ENCODE data around the gene RSRP1.
"Not testable (repeated sequence)": the region's sequence is repeated elsewhere in the genome, so short reads cannot be mapped to it uniquely, and the experiment has no call there.

Gene RSRP1

GRCh38 chr1:25256578-25256965 lies 9.3 kb upstream of the RSRP1 start:
- peak; percentile 23 for DNase-seq (ENCODE audit: low read depth)

GRCh38 chr1:25255706-25256577 lies 8.7 kb upstream of the RSRP1 start:
- no peak for DNase-seq (ENCODE audit: low read depth)

GRCh38 chr1:25253911-25254310 lies 6.7 kb upstream of the RSRP1 start:
- peak; percentile 98 for DNase-seq (ENCODE audit: low read depth)

GRCh38 chr1:25247829-25248754 lies 838 bp upstream of the RSRP1 start:
- no peak for DNase-seq (ENCODE audit: low read depth)

GRCh38 chr1:25246600-25247023 lies 642 bp downstream of the RSRP1 start:
- peak; percentile 34 for DNase-seq (ENCODE audit: low read depth)

- peak; percentile 44 for DNase-seq (ENCODE audit: low read depth)
Measured at GRCh38 chr1:25245809-25246599, 1.2 kb downstream of the RSRP1 start.

- DNase-seq (ENCODE audit: low read depth), result no peak
Measured at GRCh38 chr1:25245393-25245792, 1.9 kb downstream of the RSRP1 start.

- no peak for DNase-seq (ENCODE audit: low read depth)
Measured at GRCh38 chr1:25243907-25244306, 3.3 kb downstream of the RSRP1 start.

GRCh38 chr1:25239681-25240541 lies 7.3 kb downstream of the RSRP1 start:
- DNase-seq (ENCODE audit: low read depth), result peak; percentile 95

- no peak for DNase-seq (ENCODE audit: low read depth)
Measured at GRCh38 chr1:25238046-25238445, 9.2 kb downstream of the RSRP1 start.

GRCh38 chr1:25236261-25236660 lies 11.0 kb downstream of the RSRP1 start:
- DNase-seq (ENCODE audit: low read depth), result not testable (repeated sequence)

- not testable (repeated sequence) for DNase-seq (ENCODE audit: low read depth)
Measured at GRCh38 chr1:25235411-25235810, 11.8 kb downstream of the RSRP1 start.

- peak; percentile 91 for DNase-seq (ENCODE audit: low read depth)
Measured at GRCh38 chr1:25232866-25233784, 14.1 kb downstream of the RSRP1 start.

- DNase-seq (ENCODE audit: low read depth), result peak; percentile 95
Measured at GRCh38 chr1:25232027-25232865, 15.0 kb downstream of the RSRP1 start, which contains the start of gene SYF2. Gene SYF2, minus strand, starts transcription at chr1:25232502. Its CDS starts 35 bp downstream, at chr1:25232467.

GRCh38 chr1:25223471-25223870 lies 23.8 kb downstream of the RSRP1 start:
- DNase-seq (ENCODE audit: low read depth), result peak; percentile 50

GRCh38 chr1:25222606-25223005 lies 24.6 kb downstream of the RSRP1 start:
- no peak for DNase-seq (ENCODE audit: low read depth)

- DNase-seq (ENCODE audit: low read depth), result no peak
Measured at GRCh38 chr1:25220666-25221065, 26.6 kb downstream of the RSRP1 start.

GRCh38 chr1:25219661-25220251 lies 27.5 kb downstream of the RSRP1 start:
- no peak for DNase-seq (ENCODE audit: low read depth)
